Transverse colon (tissue), 4 donors: Measurements from ENCODE around the gene ANKRD18A.

Experiments
- EP300 ChIP-seq: sonication (generic); formaldehyde crosslinking; IDR thresholded peaks from one replicate; pipeline ENCODE4 v1.6.1; 2017; ENCODE audit warnings: antibody characterized with exemption, low read depth
- POLR2A ChIP-seq: fragments of 450-650 bp; IDR thresholded peaks from one replicate; pipeline ENCODE4 v1.6.1; 2016; ENCODE audit warnings: antibody characterized with exemption, mild to moderate bottlenecking, moderate library complexity
- POLR2AphosphoS5 ChIP-seq, 3 donors: sonication (generic); formaldehyde crosslinking; IDR thresholded peaks; one replicate each; pipeline ENCODE4 v1.6.1; 2016; ENCODE audit warnings: antibody characterized with exemption in 3 of 3
- TF ChIP-seq, protein P1 (sequence below), 5 experiments: fragments of 200-600 bp in 3 of 5; fragments of 450-650 bp in 2 of 5; sonication (generic) in 3 of 5; IDR thresholded peaks; 1 replicate in 2 of 5; 2 replicates in 3 of 5; pipeline ENCODE4 v1.5.1; 2016 to 2017; ENCODE audit warnings: antibody characterized with exemption in 5 of 5, inconsistent platforms in 3 of 5, mild to moderate bottlenecking in 2 of 5, moderate library complexity in 1 of 5

DNA sequence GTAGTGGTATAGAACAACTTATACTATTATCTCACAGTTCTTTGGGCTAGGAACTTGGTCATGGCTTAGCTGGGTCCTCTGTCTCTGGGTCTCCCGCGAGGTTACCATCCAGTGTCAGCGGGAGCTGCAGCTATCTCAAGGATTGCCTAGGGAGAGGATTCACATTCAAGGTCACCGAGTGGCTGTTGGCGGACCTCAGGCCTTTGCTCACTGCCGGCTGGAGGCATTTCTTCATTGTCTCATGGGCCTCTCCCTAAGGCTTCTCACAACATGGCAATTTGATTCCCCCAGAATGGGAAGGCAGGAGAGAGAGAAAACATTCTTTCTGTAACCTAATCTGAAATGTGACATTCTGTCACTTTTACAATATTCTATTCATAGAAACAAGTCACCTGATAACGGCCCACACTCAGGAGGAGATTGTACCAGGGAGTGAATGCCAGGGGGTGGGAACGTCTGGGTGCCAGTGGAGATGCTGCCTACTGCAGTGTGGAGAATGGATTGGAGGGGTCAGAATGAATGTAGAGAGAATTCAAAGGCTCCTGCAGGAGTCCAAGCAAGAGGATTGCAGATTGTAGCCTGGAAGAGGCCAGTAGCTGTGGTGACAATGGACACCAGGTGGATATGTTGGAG lies 29.5 kb upstream of the ANKRD18A start:
- TF ChIP-seq, protein P1, sequence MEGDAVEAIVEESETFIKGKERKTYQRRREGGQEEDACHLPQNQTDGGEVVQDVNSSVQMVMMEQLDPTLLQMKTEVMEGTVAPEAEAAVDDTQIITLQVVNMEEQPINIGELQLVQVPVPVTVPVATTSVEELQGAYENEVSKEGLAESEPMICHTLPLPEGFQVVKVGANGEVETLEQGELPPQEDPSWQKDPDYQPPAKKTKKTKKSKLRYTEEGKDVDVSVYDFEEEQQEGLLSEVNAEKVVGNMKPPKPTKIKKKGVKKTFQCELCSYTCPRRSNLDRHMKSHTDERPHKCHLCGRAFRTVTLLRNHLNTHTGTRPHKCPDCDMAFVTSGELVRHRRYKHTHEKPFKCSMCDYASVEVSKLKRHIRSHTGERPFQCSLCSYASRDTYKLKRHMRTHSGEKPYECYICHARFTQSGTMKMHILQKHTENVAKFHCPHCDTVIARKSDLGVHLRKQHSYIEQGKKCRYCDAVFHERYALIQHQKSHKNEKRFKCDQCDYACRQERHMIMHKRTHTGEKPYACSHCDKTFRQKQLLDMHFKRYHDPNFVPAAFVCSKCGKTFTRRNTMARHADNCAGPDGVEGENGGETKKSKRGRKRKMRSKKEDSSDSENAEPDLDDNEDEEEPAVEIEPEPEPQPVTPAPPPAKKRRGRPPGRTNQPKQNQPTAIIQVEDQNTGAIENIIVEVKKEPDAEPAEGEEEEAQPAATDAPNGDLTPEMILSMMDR (IDR thresholded peaks at IDR 0.05), result no peak
- TF ChIP-seq POLR2AphosphoS5 (IDR thresholded peaks at IDR 0.05) (no peak), POLR2A (no peak), EP300 (no peak)
